Skin of body (tissue), 2 donors: Measurements from ENCODE around the gene PPM1M. TPM values are rescaled to one million over a fixed set of nuclear protein-coding genes. Genes with fewer than 3 reads are reported as not detected.
"Not testable (repeated sequence)": the region's sequence is repeated elsewhere in the genome, so short reads cannot be mapped to it uniquely, and the experiment has no call there.

ENCODE experiments used
- DNase-seq: peaks from one replicate; lab custom pipeline; 2025; lab: John Stamatoyannopoulos, UW
- total RNA-seq: library from RNA; depleted of rRNA; stranded (reverse); fragments of >200 nt; gene quantifications from one replicate; pipeline ENCODE4 v1.2.3, GENCODE V29; 2014

The PPM1M gene
- total RNA-seq, 1 donor from 2014 or later = 9.5 TPM

- not testable (repeated sequence) for DNase-seq
Measured at GRCh38 chr3:52274781-52275180, 29.2 kb downstream of the PPM1M start.

- peak; percentile 53 for DNase-seq
Measured at GRCh38 chr3:52277071-52277964, 31.8 kb downstream of the PPM1M start.

- peak; percentile 39 for DNase-seq
Measured at GRCh38 chr3:52277972-52278509, 32.5 kb downstream of the PPM1M start.

GRCh38 chr3:52278510-52279069, 33.0 kb downstream of the PPM1M start, which contains the start of gene WDR82:
TSS of gene WDR82 (minus strand) at chr3:52278649. CDS start at chr3:52278361, 288 bp downstream.
- DNase-seq = peak; percentile 94

GRCh38 chr3:52279596-52279995, 34.0 kb downstream of the PPM1M start:
- no peak for DNase-seq

GRCh38 chr3:52280050-52280461, 34.5 kb downstream of the PPM1M start:
- DNase-seq = peak; percentile 44

- DNase-seq = no peak
Measured at GRCh38 chr3:52281981-52282801, 36.6 kb downstream of the PPM1M start.

GRCh38 chr3:52283306-52283705, 37.7 kb downstream of the PPM1M start:
- no peak for DNase-seq

GRCh38 chr3:52284051-52284450, 38.5 kb downstream of the PPM1M start:
- DNase-seq = not testable (repeated sequence)

GRCh38 chr3:52286777-52287110, 41.2 kb downstream of the PPM1M start:
- DNase-seq = no peak

GRCh38 chr3:52288674-52289073, 43.1 kb downstream of the PPM1M start:
- DNase-seq = no peak

- no peak for DNase-seq
Measured at GRCh38 chr3:52289338-52289746, 43.8 kb downstream of the PPM1M start.

GRCh38 chr3:52289747-52290595, 44.4 kb downstream of the PPM1M start:
- no peak for DNase-seq

GRCh38 chr3:52290596-52291507, 45.3 kb downstream of the PPM1M start:
- no peak for DNase-seq

- no peak for DNase-seq
Measured at GRCh38 chr3:52291508-52292181, 46.1 kb downstream of the PPM1M start.

GRCh38 chr3:52292247-52293065, 46.9 kb downstream of the PPM1M start:
- no peak for DNase-seq

- no peak for DNase-seq
Measured at GRCh38 chr3:52293491-52294319, 48.1 kb downstream of the PPM1M start.
